Ascending aorta (tissue), 2 donors: ENCODE results near the gene MGAT5B. TPM values are rescaled to one million over a fixed set of nuclear protein-coding genes. Genes with fewer than 3 reads are reported as not detected.
"Not testable (repeated sequence)": the region's sequence is repeated elsewhere in the genome, so short reads cannot be mapped to it uniquely, and the experiment has no call there.

ENCODE experiments used
- DNase-seq, 2 donors: peaks; one replicate each; pipeline ENCODE4 v3.0.0-alpha.2; 2019; ENCODE audit warnings: low spot score in 2 of 2
- H3K27ac ChIP-seq, 2 donors: fragments of 200-600 bp; sonication (generic); one replicate each; pipeline ENCODE4 v1.5.1; 2016 to 2017; ENCODE audit warnings: mild to moderate bottlenecking in 1 of 2
- H3K27me3 ChIP-seq: fragments of 200-600 bp; sonication (generic); one replicate; pipeline ENCODE4 v1.5.1; 2017
- H3K36me3 ChIP-seq, 2 donors: fragments of 200-600 bp; sonication (generic); one replicate each; pipeline ENCODE4 v1.5.1; 2016
- H3K4me1 ChIP-seq, 2 donors: fragments of 200-600 bp; sonication (generic); one replicate each; pipeline ENCODE4 v1.5.1; 2016 to 2017; ENCODE audit warnings: mild to moderate bottlenecking in 1 of 2
- H3K4me3 ChIP-seq, 2 donors: fragments of 200-600 bp; sonication (generic); one replicate each; pipeline ENCODE4 v1.5.1; 2016 to 2017; ENCODE audit warnings: mild to moderate bottlenecking in 1 of 2
- H3K9me3 ChIP-seq, 2 donors: fragments of 200-600 bp; sonication (generic); one replicate each; pipeline ENCODE4 v1.5.1; 2016
- CTCF ChIP-seq, 3 experiments: fragments of 200-600 bp in 2 of 3; fragments of 450-650 bp in 1 of 3; sonication (generic) in 2 of 3; IDR thresholded peaks; one replicate each; pipeline ENCODE4 v1.5.1; 2016 to 2019; ENCODE audit warnings: antibody characterized with exemption in 3 of 3, mild to moderate bottlenecking in 1 of 3, moderate library complexity in 1 of 3
- intact Hi-C: fragments of 100-400 bp; cut with DNase I; formaldehyde crosslinking; loops from one replicate; pipeline ENCODE4 v1.15.1; 2023
- total RNA-seq: library from RNA; depleted of rRNA; stranded (reverse); fragments of >200 nt; gene quantifications from one replicate; pipeline ENCODE4 v1.1.0, GENCODE V29; 2016

Gene MGAT5B
- total RNA-seq, 1 donor from 2014 or later = not detected

GRCh38 chr17:76974721-76975120, 106.5 kb downstream of the MGAT5B start:
- no peak for DNase-seq
- no peaks in the 10 kb centered on the region for H3K4me1 ChIP-seq
- no peaks in the 10 kb centered on the region for H3K9me3 ChIP-seq
- H3K4me3 ChIP-seq = no peak overlapping the region
- TF ChIP-seq CTCF (IDR thresholded peaks at IDR 0.05) = no peak
- intact Hi-C loops = no loop called here
- H3K27me3 ChIP-seq = no peaks in the 10 kb centered on the region
- no peaks in the 10 kb centered on the region for H3K36me3 ChIP-seq
- no peak overlapping the region for H3K27ac ChIP-seq

- intact Hi-C loops, H3K36me3 ChIP-seq, H3K4me3 ChIP-seq, H3K4me1 ChIP-seq, H3K9me3 ChIP-seq, H3K27me3 ChIP-seq, H3K27ac ChIP-seq, DNase-seq: not testable (repeated sequence)
These were observed 109.8 kb downstream of the MGAT5B start for GRCh38 chr17:76978050-76978449.

GRCh38 chr17:76981545-76982295, 113.5 kb downstream of the MGAT5B start:
- no peaks in the 10 kb centered on the region for H3K36me3 ChIP-seq
- no peaks in the 10 kb centered on the region for H3K4me1 ChIP-seq
- TF ChIP-seq CTCF (IDR thresholded peaks at IDR 0.05) = no peak
- H3K27ac ChIP-seq = no peak overlapping the region
- intact Hi-C loops = no loop called here
- H3K27me3 ChIP-seq = no peaks in the 10 kb centered on the region
- no peak for DNase-seq
- H3K4me3 ChIP-seq = no peak overlapping the region
- no peaks in the 10 kb centered on the region for H3K9me3 ChIP-seq

GRCh38 chr17:76982408-76983074, 114.3 kb downstream of the MGAT5B start:
- no peak overlapping the region for H3K27ac ChIP-seq
- H3K27me3 ChIP-seq = no peaks in the 10 kb centered on the region
- H3K36me3 ChIP-seq = no peaks in the 10 kb centered on the region
- no peaks in the 10 kb centered on the region for H3K9me3 ChIP-seq
- no peak overlapping the region for H3K4me3 ChIP-seq
- no peak for DNase-seq
- no peak for TF ChIP-seq CTCF (IDR thresholded peaks at IDR 0.05)
- intact Hi-C loops = no loop called here
- no peaks in the 10 kb centered on the region for H3K4me1 ChIP-seq

- no peaks in the 10 kb centered on the region for H3K4me1 ChIP-seq
- intact Hi-C loops = no loop called here
- H3K9me3 ChIP-seq = no peaks in the 10 kb centered on the region
- H3K27ac ChIP-seq = no peak overlapping the region
- DNase-seq = no peak
- TF ChIP-seq CTCF (IDR thresholded peaks at IDR 0.05) = no peak
- no peak overlapping the region for H3K4me3 ChIP-seq
- H3K27me3 ChIP-seq = no peaks in the 10 kb centered on the region
- H3K36me3 ChIP-seq = no peaks in the 10 kb centered on the region
These were observed 115.0 kb downstream of the MGAT5B start for GRCh38 chr17:76983075-76983775.

GRCh38 chr17:76986365-76986764, 118.2 kb downstream of the MGAT5B start:
- no peak for DNase-seq
- no peak for TF ChIP-seq CTCF (IDR thresholded peaks at IDR 0.05)
- Histone ChIP-seq H3K4me1 (no peaks in the 10 kb centered on the region), H3K4me3 (no peak overlapping the region), H3K27me3 (no peaks in the 10 kb centered on the region), H3K27ac (no peak overlapping the region), H3K9me3 (no peaks in the 10 kb centered on the region), H3K36me3 (no peaks in the 10 kb centered on the region)
- intact Hi-C loops = no loop called here
